Body of pancreas (tissue), 4 donors: Measurements from ENCODE around the gene HES4. TPM values are rescaled to one million over a fixed set of nuclear protein-coding genes. Genes with fewer than 3 reads are reported as not detected.

Experiments
- ATAC-seq: fragments of 150-250 bp; one replicate; pipeline ENCODE4 v1.9.1; 2016
- DNase-seq, 4 donors: peaks; one replicate each; pipeline ENCODE4 v3.0.0-alpha.2; 2019
- H3K27ac ChIP-seq, 4 donors: fragments of 200-600 bp; sonication (generic); 1 replicate in 3 of 4; 2 replicates in 1 of 4; pipeline versions ENCODE4 v1.5.1 to v1.6.1; 2016 to 2019; ENCODE audit warnings: mild to moderate bottlenecking in 1 of 4, mixed read lengths in 1 of 4, moderate library complexity in 1 of 4
- H3K27me3 ChIP-seq, 2 donors: fragments of 200-600 bp; sonication (generic); one replicate each; pipeline ENCODE4 v1.6.0; 2016; ENCODE audit warnings: mild to moderate bottlenecking in 1 of 2
- H3K36me3 ChIP-seq, 2 donors: fragments of 200-600 bp; sonication (generic); replicated peaks in 1 of 2; 2 replicates each; pipeline ENCODE4 v1.5.1; 2016; ENCODE audit warnings: low read depth in 2 of 2; ENCODE audit not compliant: insufficient read depth in 1 of 2
- H3K4me1 ChIP-seq: fragments of 200-600 bp; sonication (generic); one replicate; pipeline ENCODE4 v1.6.0; 2016
- H3K4me3 ChIP-seq, 2 donors: fragments of 200-600 bp; sonication (generic); 1 replicate in 1 of 2; 2 replicates in 1 of 2; pipeline ENCODE4 v1.5.1; 2016 to 2019
- H3K9me3 ChIP-seq, 3 donors: fragments of 200-600 bp; sonication (generic); 1 replicate in 2 of 3; 2 replicates in 1 of 3; pipeline ENCODE4 v1.5.1; 2016
- POLR2A ChIP-seq, 3 donors: fragments of 450-650 bp; IDR thresholded peaks; one replicate each; pipeline ENCODE4 v1.6.1; 2016; ENCODE audit warnings: antibody characterized with exemption in 3 of 3, mild to moderate bottlenecking in 2 of 3
- WGBS, 2 donors: methylation state at CpG; one replicate each; pipeline ENCODE4 v1.1.5; 2017; 5-methylcytosine and 5-hydroxymethylcytosine counted together
- intact Hi-C: fragments of 100-400 bp; cut with DNase I; formaldehyde crosslinking; loops from one replicate; pipeline ENCODE4 v1.15.1; 2023
- total RNA-seq, 2 donors: library from RNA; depleted of rRNA; stranded (reverse); fragments of >200 nt; gene quantifications; one replicate each; pipeline ENCODE4 v1.1.0, GENCODE V29; 2016
- TF ChIP-seq, protein P1 (sequence below), 7 experiments: fragments of 450-650 bp in 4 of 7; fragments of 200-600 bp in 3 of 7; sonication (generic) in 3 of 7; IDR thresholded peaks; one replicate each; pipeline ENCODE4 v1.5.1; 2016 to 2019; ENCODE audit warnings: antibody characterized with exemption in 7 of 7

The HES4 gene
- total RNA-seq, 2 donors from 2014 or later: 44.1 to 97.2 TPM

DNA sequence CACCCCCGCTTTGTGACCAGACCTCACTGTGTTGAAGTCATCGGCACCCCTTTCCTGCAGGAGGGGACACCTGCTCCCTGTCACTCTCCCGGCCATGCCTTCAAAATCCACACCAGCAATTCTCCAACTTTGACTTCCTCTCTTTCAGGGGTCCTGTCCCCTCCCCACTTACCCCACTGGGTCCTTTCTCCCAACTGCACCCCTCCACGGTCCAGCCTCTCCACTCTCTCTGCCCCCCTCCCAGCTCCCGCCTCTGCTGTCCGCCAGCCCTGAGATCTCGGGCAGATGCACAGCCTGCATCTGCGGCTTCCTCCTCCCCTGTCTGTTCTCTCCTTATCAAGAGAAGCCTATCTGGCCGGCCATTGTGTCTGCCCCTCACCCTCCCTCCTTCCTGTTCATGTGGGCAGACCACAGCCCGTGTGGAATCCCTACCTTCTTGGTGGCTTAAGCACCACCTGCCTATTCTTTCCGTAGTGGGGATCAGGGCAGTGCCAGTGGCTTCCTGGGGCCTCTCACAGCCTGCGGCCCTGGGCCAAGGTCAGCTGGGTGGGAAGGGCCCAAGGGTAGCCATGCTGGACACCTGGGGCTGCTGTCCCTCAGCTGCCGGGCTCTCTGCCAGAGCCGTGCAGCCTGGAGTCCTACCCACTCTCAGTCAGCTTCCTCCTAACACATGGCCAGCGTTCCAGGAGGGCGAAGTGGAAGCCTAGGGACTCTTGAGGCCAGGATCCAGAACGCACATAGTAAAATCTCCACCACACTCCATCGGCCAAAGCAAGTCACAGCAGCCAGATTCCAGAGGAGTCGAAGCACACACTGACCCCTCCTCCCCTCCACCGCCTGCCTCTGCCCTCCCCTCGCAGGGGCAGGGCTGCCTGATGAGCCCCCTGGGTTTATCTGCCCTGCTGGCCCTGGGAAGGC lies 5.1 kb upstream of the HES4 start:
- TF ChIP-seq POLR2A (IDR thresholded peaks at IDR 0.05): no peak
- TF ChIP-seq, protein P1, sequence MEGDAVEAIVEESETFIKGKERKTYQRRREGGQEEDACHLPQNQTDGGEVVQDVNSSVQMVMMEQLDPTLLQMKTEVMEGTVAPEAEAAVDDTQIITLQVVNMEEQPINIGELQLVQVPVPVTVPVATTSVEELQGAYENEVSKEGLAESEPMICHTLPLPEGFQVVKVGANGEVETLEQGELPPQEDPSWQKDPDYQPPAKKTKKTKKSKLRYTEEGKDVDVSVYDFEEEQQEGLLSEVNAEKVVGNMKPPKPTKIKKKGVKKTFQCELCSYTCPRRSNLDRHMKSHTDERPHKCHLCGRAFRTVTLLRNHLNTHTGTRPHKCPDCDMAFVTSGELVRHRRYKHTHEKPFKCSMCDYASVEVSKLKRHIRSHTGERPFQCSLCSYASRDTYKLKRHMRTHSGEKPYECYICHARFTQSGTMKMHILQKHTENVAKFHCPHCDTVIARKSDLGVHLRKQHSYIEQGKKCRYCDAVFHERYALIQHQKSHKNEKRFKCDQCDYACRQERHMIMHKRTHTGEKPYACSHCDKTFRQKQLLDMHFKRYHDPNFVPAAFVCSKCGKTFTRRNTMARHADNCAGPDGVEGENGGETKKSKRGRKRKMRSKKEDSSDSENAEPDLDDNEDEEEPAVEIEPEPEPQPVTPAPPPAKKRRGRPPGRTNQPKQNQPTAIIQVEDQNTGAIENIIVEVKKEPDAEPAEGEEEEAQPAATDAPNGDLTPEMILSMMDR (IDR thresholded peaks at IDR 0.05): no peak
- 23 to 39% methylated on average over 12 to 21 of the region's 21 CpGs for WGBS, 2 donors
- Histone ChIP-seq H3K27me3 (peaks cover 0 to 13% of the 10 kb centered on the region in 2 donors), H3K36me3 (no peaks in the 10 kb centered on the region), H3K4me1 (peaks cover 44% of the 10 kb centered on the region), H3K4me3 (no peak overlapping the region), H3K9me3 (no peaks in the 10 kb centered on the region), H3K27ac (peak overlapping the region; percentile 42 to 69 (median 64))
- peak; percentile 51 for ATAC-seq
- DNase-seq: peak; percentile 64 to 83 (median 80)
- intact Hi-C loops: no loop called here

DNA sequence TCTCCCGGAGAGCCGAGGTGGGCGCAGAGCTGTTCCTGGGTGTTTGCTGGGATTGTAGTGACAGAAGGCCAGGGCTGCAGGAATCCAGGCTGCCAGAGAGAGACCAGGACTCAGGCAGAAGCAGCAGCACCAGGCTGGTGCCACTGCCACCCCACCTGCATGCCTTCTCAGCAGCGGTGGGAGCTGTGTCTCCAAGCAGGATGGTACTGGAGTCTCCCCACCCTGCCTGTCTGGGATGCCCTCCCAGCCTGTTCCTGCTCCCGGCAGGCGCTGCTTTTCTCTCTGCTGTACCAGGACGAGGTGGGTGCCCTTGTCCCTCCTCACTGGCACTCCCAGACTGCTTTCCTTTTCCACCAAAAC lies 4.5 kb upstream of the HES4 start:
- WGBS, 2 donors: 63% methylated on average over 3 to 7 of the region's 7 CpGs
- H3K27ac ChIP-seq: peak overlapping the region; percentile 42 to 69 (median 64)
- H3K4me1 ChIP-seq: peaks cover 50% of the 10 kb centered on the region
- peaks cover 0 to 17% of the 10 kb centered on the region in 2 donors for H3K27me3 ChIP-seq
- H3K4me3 ChIP-seq: no peak overlapping the region
- H3K9me3 ChIP-seq: no peaks in the 10 kb centered on the region
- TF ChIP-seq, protein P1 (IDR thresholded peaks at IDR 0.05): no peak
- TF ChIP-seq POLR2A (IDR thresholded peaks at IDR 0.05): no peak
- intact Hi-C loops: no loop called here
- no peaks in the 10 kb centered on the region for H3K36me3 ChIP-seq
- no peak for DNase-seq
- ATAC-seq: no peak

DNA sequence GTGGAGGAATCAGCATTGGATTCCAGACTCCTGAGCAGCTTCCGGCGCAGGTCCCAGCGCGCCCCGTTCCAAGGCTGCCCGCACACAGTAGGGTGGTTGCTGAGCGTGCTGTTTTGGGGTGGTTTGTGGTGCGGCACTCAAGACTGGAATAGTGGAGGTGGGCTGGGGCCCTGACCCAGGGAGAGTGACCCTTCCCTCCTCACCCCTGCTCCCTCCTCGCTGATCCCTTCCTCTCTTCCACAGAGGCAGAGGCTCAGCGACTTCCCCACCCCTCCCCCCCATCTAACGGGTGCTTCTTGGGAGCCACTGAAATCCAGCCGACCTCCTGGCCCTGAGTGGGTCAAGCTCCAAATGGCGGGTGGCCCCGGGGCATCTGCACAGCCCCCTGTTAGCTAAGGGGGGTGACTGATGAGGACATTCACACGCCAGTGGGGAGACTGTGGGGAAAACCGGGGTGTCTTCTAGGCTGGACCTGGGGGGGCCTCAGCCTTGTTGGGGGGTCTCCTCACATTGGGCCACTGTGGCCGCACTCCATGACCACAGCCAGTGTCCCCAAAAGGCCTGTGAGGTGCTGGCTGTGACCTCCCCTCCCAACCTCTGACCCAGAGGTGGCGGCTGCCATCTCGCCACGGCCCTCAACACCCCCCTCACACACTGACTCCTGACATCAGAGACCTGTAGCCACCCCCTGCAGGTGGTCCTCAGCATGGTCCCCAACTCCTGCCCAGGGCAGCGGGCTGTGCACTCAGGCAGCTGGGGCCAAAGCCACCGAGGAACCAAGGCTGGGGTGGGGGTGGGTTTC lies 3.9 kb upstream of the HES4 start:
- no peak for ATAC-seq
- peak overlapping the region in 1 of 4 donors; percentile 61 for H3K27ac ChIP-seq
- H3K4me3 ChIP-seq: no peak overlapping the region
- WGBS, 2 donors: 79 to 86% methylated on average over 7 to 20 of the region's 22 CpGs
- H3K36me3 ChIP-seq: no peaks in the 10 kb centered on the region
- H3K4me1 ChIP-seq: peaks cover 56% of the 10 kb centered on the region
- intact Hi-C loops: no loop called here
- TF ChIP-seq, protein P1 (IDR thresholded peaks at IDR 0.05): no peak
- no peak for TF ChIP-seq POLR2A (IDR thresholded peaks at IDR 0.05)
- peaks cover 3 to 23% of the 10 kb centered on the region in 2 donors for H3K27me3 ChIP-seq
- no peaks in the 10 kb centered on the region for H3K9me3 ChIP-seq
- peak in 1 of 4 donors; percentile 13 for DNase-seq

DNA sequence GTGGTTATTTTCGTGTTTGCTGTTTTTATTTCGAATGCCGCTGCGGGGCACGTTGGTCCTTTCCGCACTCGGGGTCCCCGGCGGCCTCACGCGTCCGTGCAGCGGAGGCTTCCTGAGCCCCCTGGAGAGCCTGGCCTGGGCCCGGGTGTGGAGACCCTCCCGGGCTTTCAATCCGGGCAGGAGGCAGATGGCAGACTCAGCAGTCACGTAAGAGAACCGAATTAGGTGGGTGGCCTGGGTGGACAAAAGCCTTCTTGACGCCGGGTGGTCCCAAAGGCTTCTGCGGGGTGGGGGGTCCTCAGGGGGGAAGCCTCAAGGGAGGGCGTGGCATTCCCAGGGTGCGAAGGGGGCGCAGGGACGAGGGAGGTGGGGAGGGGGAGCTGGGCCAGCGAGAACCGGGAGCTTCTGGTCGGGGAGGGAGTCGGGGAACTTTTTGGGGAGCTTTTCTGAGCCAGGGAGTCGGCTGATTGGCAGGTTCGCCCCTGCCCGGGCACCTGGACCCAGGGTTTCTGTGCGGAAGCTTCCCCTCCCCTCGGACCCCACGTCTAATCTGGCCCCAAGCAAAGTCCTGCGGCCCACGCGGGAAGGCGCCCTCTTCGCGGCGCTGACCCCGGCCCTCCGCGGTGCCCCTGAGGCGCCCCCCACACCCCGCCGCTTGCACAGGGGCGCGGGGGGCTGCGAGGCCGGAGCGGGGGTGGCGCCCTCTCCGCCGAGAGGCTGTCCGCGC lies 1.3 kb upstream of the HES4 start:
- WGBS, 2 donors: 1 to 2% methylated on average over 11 to 58 of the region's 58 CpGs
- peak in 1 of 4 donors; percentile 25 for DNase-seq
- no peak for TF ChIP-seq POLR2A (IDR thresholded peaks at IDR 0.05)
- TF ChIP-seq, protein P1 (IDR thresholded peaks at IDR 0.05): no peak
- H3K4me3 ChIP-seq: no peak overlapping the region
- H3K9me3 ChIP-seq: no peaks in the 10 kb centered on the region
- ATAC-seq: no peak
- peak overlapping the region; percentile 93 to 96 (median 94) for H3K27ac ChIP-seq
- intact Hi-C loops: no loop called here
- H3K27me3 ChIP-seq: peaks cover 3 to 24% of the 10 kb centered on the region in 2 donors
- no peaks in the 10 kb centered on the region for H3K36me3 ChIP-seq
- peaks cover 62% of the 10 kb centered on the region for H3K4me1 ChIP-seq
